NCI-H1417 treated with DMSO at 0.1 percent for 48 hours (cell line): ENCODE measurements around the gene INSYN2B.

Source experiments
- DNase-seq: peaks from one replicate; lab custom pipeline; 2025; lab: John Stamatoyannopoulos, UW

Gene INSYN2B

DNA sequence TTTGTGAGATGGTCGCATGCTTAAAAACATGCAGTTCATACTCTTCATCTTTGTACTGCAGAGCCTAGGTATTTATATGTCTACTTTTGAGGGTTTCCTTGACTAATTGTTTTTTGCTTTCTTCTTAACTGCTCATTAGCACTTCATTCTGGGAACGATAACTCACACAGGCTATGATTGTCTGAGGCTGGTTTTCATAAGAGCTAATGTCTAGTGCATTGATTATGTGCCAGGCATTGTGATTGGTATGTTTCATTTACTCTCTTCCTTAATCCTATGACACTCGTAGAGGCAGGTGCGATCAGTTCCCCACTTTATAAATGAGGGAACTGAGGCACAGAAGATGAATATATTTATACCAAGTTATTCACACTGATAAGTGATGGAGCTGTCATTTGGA lies 93.6 kb downstream of the INSYN2B start:
- no peak for DNase-seq

DNA sequence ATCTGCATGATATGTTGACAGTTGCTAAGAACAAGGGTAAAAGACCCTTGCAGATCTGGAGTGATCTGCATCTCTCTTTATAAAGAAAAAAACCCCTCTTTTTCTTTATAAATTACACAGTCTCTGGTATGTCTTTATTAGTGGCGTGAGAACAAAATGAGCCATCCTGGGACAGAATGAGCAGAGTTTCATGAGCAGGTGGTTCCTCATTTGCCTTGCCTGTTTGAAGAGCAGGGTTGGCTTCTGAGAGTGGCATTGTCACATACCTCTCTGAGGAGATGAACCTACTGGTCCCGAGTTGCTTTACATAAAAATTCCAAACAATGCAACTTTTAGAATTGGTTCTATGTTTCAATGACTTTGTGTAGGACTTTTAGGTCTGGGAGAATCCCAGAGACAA lies 94.3 kb downstream of the INSYN2B start:
- DNase-seq = no peak

DNA sequence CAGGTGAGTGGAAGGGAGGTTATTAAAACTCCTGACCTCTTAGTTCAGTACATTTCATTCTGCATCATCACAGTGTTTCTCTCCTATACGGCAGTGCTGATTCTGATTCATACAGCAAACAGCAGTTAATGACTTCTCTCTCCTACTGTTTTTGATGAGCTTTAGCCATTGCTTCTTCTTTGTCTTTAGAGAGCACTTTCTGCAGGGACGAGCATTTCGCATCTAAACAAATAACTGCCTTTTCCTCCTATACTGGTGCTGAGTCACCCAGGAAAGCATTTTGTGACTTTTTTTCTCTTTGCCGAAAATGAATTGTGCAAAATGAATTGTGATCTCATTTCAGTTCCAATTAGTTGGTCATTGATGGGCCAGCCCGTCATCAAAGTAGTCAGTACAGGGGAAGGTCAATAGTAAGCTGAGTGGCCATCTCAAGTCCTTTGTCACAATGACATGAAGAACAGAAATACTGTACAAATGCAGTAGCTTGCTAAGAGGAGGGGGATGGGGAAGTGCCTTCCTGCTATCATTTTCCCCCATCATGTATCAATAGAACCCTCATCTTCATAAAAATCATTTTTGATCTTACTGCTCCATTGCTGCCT lies 98.5 kb downstream of the INSYN2B start:
- DNase-seq = no peak

DNA sequence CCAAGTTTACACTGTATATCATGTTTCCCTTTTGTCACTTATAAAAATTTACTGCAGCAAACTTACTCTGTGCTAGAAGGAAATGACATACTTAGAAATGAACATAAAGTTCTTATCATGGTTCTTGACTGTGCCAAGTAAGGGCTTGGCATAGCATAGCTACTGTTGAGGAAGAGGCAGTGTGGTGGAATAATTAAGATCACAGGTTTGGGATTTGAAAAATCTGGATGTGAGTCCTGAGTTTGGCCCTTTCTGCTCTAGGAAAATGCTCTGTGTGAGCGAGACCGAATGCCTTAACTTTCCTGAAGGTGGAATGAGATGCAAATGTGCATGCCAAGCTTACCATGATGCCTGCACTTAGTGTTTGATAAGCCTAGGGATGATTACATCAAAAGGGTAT lies 99.5 kb downstream of the INSYN2B start:
- no peak for DNase-seq

DNA sequence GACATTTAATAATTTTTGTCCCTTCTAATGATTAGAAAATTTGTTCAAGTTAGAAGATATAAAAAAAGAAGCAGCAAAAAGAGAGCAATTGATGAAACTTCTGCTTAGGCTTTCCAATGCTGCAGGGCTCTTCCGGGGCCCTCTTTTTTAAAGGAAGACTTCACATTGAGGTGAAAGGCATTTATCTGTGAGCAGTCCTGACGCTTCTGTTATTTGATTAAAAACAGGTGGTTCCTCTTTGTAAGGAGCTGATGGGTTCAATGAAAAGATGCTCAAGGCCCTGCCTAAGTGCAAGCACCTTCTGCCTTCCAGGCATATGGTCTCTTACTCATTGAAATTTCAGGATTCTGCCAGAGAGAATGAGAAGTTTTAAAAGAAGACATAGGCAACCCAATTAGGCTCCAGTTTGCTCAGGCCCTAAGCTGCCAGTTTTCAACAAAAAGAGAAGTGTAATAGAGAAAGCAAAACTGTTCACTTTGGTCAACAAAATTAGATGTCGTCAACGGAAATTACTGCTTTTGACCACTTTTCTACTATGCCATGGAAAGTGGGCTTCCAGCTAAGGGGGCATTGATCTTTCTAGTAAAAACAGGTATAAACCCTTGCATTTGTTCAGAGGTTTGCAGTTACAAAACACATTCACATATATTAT lies 100.2 kb downstream of the INSYN2B start:
- DNase-seq = no peak

DNA sequence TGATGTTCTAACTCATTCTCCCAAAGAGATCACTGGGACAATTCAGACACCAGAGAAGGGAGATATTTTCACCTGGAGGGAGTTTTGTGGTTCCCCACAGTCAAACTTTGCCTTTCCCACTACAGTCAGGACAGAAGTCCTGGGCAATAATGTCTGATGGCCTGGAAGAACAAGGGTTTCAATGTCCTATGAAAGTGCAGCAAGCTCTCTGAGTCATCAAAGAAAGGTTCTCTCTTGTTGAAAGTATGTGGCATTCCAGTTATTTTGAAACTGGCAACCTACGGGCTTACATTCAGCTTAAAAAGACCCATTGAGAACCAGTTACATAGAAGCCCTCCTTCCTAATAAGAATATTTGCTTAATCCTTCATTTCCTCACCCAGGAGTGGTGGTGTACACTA lies 103.9 kb downstream of the INSYN2B start:
- no peak for DNase-seq

DNA sequence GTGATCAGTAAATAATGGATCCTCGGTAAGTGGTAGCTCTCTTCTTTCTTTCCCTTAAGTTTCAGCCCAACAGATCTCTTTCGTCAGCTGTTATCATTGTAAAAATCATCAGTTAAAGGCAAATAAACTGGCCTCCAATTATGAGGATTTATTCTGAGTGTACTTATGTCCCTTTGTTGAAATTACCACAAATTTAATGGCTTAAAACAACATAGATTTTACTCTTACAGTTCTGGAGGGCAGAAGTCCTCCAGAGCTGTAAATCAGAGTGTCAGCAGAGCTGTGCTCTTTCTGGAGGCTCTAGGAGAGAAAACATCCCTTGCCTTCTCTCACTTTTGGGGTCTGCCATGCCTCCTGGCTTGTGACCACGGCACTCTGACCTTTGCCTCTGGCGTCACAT lies 104.6 kb downstream of the INSYN2B start:
- no peak for DNase-seq

DNA sequence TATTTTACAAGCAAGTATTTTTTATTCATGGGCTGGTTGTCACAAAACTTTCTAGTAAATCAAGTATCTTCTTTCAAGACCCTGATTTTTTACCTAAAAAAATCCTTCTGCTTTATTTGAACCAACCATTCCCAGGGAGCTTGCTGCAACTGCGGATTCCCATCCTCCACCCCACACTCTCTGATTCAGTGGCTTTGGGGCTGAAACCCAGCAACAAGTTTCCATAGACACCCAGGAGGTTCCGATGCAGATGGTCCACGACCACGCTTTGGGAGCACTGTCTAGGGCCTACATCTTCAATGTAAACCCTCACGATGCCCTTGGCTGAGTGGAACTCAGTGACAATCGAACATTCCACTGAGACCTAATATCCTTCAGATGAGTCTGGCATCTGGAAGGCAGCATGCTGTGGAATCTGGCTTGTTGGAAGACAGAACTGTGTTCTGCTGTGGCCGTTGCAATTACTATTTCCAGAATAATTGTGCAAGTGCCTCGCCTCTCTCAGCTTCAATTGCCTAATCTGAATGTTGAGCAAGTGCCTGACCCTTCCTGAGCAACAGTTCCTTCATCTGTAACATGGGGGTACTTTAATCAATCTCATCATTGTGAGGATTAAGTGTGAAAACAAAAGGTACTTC lies 105.1 kb downstream of the INSYN2B start:
- DNase-seq = no peak

DNA sequence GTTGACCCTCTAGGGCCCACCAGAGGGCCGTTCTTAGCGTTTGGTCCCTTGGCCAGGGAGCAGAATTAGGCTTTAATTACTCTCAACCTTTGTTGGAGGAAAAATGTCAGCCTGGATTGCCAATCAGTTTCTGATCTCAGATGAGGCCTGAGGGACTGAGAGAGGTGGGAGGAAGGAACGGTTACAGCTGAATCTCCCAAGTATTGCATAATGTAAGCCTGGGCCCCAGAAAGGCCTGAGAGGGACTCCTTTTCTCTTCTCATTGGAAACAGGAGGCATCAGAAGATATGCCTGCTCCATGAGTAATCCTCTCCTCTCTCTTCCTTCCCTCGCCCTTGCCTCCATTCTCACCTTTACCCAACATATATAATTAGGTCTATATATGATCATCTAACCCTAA lies 105.7 kb downstream of the INSYN2B start:
- no peak for DNase-seq

DNA sequence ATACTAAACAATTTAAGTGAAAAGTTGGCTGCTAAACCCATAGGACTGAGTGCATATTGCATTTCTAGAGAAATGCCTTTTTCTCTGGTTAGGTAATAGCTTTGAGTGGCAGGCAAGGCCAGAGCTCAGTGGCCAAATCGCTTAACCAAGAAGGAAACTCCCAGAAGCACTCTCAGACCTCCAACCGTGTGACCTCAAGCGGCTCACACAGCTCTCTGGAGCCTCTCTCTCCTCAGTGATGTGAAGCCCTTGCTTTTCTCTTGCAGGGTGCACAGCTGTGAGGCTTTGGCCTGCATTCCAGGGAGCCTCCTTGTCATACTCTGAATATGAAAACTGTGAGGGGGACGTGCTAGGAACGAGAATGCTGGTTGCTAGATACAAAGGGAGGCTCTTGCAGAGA lies 106.7 kb downstream of the INSYN2B start:
- DNase-seq = no peak

DNA sequence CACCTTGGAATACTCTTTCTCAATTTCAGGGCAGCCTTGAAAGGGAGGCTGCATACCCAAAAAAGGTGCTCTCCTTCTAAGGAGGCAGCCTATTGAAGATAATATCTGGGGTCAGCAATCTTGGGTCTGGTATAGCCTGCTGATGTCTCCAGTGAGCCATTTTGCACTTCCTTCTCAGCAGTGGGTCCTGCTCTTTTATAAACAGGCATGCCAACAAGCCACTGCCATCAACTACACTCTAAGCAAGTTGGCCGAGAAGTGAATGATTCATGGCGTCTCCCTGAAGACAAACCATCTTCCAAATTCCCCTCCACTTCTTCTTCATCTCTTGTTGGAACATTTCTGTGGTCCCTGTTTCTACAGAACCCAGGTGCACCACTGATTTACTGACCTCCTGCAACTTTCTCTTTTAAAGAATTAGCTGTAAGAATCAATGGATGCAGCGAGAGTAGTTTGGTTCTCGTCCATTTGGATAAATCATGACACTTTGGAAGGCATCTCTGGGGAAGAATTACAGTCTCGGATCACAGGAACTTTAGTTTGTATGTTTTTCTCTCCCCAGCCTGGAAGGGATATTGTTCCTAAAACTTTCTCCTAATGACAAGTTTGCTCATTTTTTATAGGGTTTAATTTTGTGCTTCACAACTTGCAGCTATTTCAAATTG lies 108.3 kb downstream of the INSYN2B start:
- no peak for DNase-seq

DNA sequence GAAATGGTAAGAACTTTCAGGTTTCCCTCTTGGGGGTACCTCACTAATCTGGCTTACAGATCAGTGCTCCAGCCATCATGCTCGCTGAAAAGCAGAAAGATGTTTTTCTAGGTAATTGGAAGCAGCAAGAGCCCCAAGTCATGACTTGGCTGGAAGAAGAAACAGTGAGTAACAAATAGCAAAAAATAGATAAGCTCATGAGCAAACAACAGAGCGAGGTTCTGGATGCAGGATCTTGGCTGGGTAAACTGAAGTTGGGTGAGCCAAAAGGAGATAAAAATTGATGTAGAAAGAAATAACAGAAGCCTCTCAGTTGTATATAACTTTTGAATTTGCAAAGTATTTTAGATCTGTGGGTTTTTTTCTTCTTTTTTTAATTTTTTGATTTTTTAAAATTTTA lies 110.1 kb downstream of the INSYN2B start:
- no peak for DNase-seq

DNA sequence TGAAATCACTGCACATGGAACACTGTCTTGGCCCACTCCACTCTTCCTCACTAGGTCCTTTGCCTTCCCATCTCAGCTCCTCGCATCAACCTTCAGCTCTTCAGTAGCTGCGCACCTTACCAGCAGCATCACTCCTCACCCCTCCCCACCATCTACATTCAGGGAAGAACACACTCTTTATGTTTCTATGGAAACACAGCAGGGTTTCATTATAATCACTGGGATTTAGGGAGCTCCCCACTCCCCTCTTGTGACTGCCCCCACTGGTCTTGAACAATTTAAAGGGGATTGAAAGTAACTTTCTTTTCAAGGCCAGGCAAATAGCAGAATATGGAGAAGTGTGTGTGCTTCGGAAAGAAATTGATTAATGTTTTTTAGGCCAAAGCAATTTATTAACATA lies 111.2 kb downstream of the INSYN2B start:
- no peak for DNase-seq

DNA sequence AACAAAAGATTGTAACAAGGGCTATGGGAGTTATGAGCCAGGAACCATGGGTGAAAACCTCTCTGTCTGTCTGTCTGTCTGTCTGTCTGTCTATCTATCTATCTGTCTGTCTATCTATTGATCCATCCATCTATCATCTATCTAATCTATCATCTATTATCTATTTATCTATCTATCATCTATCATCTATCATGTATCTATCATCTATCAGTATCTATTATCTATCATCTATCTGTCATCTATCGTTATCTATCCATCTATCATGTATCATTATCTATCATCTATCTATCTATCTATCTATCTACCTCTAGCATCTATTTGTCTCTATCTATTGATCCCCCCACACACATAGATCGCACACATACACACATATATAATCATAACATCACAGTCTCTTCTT lies 112.9 kb downstream of the INSYN2B start:
- DNase-seq = no peak

DNA sequence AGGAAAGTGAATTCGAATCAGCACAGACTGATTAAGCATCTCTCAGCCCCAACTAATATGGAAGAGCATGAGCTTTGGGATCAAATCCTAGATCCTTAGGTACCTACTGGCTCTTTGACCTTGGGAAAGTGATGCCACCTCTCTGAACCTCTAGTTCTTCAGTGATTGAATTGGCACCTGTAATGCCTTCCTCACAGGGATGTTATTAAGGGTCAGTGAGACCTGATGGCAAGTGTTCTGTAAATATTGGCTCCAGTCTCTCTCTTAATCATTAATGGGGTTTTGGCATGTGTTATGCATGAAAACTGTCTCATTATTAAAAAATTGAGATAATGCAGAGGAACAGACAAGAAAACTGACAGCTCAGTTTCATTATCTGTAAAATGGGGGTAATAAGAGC lies 115.8 kb downstream of the INSYN2B start:
- no peak for DNase-seq

DNA sequence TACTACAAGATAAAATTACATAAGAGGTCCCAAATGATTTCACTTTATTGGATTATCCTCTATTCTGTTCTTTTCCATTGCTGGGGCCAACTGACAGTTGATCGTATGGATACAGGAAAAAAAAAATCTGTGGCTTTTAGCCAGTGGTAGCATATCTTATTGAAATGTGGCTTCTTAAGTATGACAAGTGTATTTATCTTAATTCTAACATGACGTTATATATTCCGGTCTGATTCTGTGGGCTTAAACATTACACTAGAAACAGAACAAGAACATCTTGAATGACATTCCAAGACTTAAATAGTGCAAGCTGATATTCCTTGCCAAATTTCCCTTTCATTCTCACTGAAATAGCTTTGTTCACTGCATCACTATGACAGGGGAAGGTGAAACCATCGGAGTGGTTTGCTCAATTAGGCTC lies 117.9 kb downstream of the INSYN2B start:
- no peak for DNase-seq

DNA sequence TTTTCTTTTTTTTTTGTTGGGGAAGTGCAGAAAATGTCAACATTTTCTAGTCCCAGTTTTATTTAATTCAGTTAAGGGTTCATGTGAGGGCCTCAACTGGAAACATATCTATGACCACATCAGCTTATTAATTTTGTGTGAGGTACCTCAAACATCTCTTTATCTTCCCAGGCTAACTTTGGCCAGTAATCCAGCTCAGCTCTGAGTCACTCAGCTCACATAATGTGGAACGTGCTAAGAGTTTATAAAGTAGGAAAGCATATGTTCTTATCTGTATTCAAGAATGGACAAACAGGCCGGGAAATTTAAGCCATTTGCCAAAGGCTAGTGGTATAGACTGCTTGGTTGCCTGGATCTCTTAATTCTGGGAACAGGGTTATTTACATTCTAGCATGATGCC lies 118.4 kb downstream of the INSYN2B start:
- DNase-seq = no peak

DNA sequence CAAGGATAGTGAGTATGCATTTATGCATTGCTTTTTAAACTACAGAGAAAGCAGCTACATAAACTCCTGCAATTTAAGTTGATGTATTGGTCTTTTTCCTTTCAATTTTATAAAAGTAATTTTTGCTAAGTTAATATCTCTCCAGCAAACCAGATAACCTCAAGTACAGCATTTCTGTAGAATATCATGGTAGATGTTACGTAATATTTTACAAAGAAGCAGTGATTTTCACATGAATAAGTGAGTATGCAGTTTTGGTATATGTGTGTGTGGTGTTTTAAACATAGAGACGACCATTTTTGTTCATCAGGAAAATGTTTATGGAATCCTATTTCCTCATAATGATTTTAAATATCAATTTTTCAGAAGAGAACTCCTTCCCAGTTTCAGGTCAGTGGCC lies 118.9 kb downstream of the INSYN2B start:
- DNase-seq = no peak

DNA sequence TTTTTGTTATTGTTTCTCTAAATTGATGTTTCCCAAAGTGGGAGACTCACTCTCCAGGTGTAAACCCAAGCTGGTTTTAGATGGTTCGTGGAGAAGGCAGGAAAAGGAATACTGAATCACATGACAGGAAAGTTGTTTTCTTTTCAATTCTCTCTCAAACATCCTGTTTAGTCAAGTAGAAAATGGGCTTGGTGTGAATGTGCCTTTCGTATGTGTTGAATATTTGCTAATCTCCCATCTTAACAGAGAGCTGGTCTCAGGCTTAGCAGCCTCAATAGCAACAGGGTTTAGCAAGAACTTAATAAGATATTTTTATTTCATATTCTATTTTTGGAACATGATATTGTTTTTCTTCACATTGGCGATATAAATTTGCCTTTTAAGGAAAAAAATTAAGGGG lies 119.7 kb downstream of the INSYN2B start:
- DNase-seq = no peak

DNA sequence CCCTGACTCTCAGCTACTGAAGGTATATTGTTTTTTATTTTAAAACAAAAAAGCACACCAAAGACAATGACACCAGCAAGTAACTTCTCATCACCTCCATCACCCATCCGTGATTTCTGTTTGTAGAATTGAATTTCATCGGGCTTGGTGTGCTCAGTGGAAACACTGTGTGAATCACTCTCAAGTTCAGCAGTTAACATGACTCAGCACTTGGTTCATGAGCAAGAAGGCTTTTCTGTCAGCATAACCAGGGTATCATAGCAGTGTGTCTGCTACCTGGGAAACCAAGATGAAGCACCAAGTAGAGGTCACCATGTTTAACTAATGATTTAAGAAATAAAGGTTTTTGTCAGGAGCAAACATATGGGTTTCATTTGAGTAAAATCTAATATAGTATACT lies 123.7 kb downstream of the INSYN2B start:
- DNase-seq = no peak

DNA sequence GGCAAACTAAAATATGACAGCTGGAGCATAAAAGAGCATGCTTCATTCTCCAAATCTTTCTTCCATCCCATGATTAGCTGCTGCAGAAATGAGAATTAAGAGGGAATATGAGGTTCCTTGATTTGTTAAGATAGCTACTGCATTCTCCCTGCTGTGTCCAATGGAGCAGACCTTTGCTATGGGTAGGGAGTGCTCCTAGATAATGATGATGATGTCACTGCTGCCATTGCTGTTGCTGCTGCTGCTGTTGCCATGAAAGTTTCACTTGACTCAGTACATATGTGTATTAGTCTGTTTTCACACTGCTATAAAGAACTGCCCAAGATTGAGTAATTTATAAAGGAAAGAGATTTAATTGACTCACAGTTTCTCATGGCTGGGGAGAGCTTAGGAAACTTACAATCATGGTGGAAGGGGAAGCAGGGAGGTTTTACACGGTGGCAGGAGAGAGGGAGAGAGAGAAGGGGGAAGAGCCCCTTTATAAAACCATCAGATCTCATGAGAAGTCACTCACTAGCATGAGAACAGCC lies 128.9 kb downstream of the INSYN2B start:
- no peak for DNase-seq

DNA sequence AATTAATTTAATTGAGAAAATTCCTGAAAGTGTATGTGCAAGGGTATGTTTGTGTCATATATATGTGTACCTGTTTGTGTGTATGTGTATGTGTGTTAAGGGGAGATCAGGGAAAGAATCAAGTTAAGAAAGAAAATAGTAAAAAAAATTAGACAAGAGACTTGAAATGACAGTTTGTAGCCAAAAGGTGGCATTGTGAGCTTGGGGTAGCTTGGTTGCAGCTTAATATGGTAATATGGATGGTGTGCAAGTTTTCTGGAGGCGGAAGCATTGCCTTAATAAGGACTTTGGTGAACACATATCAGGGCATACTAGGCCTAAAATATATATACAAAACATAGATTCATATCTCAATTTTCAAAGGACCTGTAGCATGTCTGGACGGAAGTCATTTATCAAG lies 129.9 kb downstream of the INSYN2B start:
- no peak for DNase-seq

DNA sequence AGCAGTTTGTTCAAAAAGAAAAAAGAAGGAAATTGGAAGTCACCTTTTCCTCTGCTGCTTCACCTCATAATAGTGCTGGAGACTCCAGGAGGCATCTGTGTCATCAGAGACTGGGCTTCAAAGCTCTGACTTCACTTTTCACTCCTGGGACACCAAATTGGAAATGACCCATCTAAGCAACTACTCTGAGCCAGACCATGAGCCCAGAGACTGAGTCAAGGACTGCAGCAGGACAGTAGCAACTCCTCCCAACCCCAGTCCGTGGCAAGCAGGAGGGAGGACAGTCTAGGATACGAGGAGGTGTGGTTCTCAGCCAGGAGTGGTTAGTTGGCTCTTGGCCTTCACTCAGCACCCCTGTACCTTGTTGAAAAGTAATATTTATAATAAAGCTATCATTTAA lies 131.5 kb downstream of the INSYN2B start:
- DNase-seq = no peak
